Thyroid gland (tissue), 4 donors: Measurements from ENCODE around the gene TBC1D24. TPM values are rescaled to one million over a fixed set of nuclear protein-coding genes. Genes with fewer than 3 reads are reported as not detected.
"Not testable (repeated sequence)": the region's sequence is repeated elsewhere in the genome, so short reads cannot be mapped to it uniquely, and the experiment has no call there.

Source experiments
- DNase-seq, 2 donors: peaks; one replicate each; pipeline ENCODE4 v3.0.0-alpha.2; 2019
- H3K27ac ChIP-seq, 3 donors: fragments of 200-600 bp; sonication (generic); 1 replicate in 2 of 3; 2 replicates in 1 of 3; pipeline ENCODE4 v1.5.1; 2016 to 2019; ENCODE audit warnings: mild to moderate bottlenecking in 1 of 3, moderate library complexity in 1 of 3
- H3K27me3 ChIP-seq: fragments of 200-600 bp; sonication (generic); one replicate; pipeline ENCODE4 v1.5.1; 2019
- H3K36me3 ChIP-seq, 2 donors: fragments of 200-600 bp; sonication (generic); one replicate each; pipeline ENCODE4 v1.5.1; 2016 to 2019
- H3K4me1 ChIP-seq, 2 donors: fragments of 200-600 bp; sonication (generic); one replicate each; pipeline ENCODE4 v1.5.1; 2017 to 2019
- H3K4me3 ChIP-seq, 3 donors: fragments of 200-600 bp; sonication (generic); replicated peaks in 1 of 3; 1 replicate in 2 of 3; 2 replicates in 1 of 3; pipeline ENCODE4 v1.5.1; 2016; ENCODE audit warnings: mild to moderate bottlenecking in 1 of 3
- H3K9me3 ChIP-seq: fragments of 200-600 bp; sonication (generic); one replicate; pipeline ENCODE4 v1.5.1; 2017
- WGBS, 2 donors: methylation state at CpG; one replicate each; pipeline ENCODE4 v1.1.5; 2017; 5-methylcytosine and 5-hydroxymethylcytosine counted together
- intact Hi-C: fragments of 100-400 bp; cut with DNase I; formaldehyde crosslinking; loops from one replicate; pipeline ENCODE4 v1.15.1; 2023
- microRNA counts, 2 donors: library from miRNA; unstranded; fragments of <30 nt; microRNA quantifications; one replicate each; lab custom pipeline; 2016 to 2017
- microRNA-seq: library from miRNA; unstranded; fragments of <30 nt; microRNA quantifications from one replicate; pipeline ENCODE4, GENCODE V29; 2016
- small RNA-seq: library from RNA; depleted of rRNA; stranded (forward); fragments of <200 nt; gene quantifications from one replicate; pipeline ENCODE3, GENCODE V24; 2016
- total RNA-seq, 4 donors: library from RNA; depleted of rRNA; stranded (reverse); fragments of >200 nt; gene quantifications; one replicate each; pipeline ENCODE4 v1.2.3, GENCODE V29; 2016

The TBC1D24 gene
- total RNA-seq, 4 donors from 2014 or later: 15.9 to 32.3 (median 21.8) TPM

GRCh38 chr16:2551420-2551889, 76.5 kb downstream of the TBC1D24 start:
- peak overlapping the region in 1 of 3 donors; percentile 49 for H3K27ac ChIP-seq
- WGBS, 2 donors: 46 to 58% methylated on average over 14 to 16 of the region's 17 CpGs

GRCh38 chr16:2554709-2555425, 79.9 kb downstream of the TBC1D24 start:
- DNase-seq, H3K4me1 ChIP-seq, H3K27me3 ChIP-seq, H3K9me3 ChIP-seq, intact Hi-C loops, H3K27ac ChIP-seq, H3K36me3 ChIP-seq, H3K4me3 ChIP-seq: not testable (repeated sequence)
- WGBS, 2 donors: no CpG with 5 or more reads among the region's 13 CpGs

More at GRCh38 chr16:2551420-2551889, 76.5 kb downstream of the TBC1D24 start:
- H3K9me3 ChIP-seq, H3K36me3 ChIP-seq, H3K4me1 ChIP-seq, DNase-seq, H3K27me3 ChIP-seq, H3K4me3 ChIP-seq, intact Hi-C loops: not testable (repeated sequence)

MicroRNAs encoded within 50 kb of the gene (microRNA counts, 767-probe panel; counts per million panel counts)
- 0 counts per million in 2 donors for microRNA hsa-miR-3178 (lab: Ali Mortazavi, UCI)

Small RNA genes lying within 50 kb of the gene (microRNA-seq; reads per million reads assigned to microRNA genes)
- gene MIR3178 (not detected), gene MIR6767 (not detected), gene MIR6768 (not detected)

Small RNA genes lying within 50 kb of the gene (small RNA-seq; reads per million reads assigned to genes)
- not detected for gene AC093525.1
- not detected for gene MIR3178
- gene MIR6768: not detected

Other genes starting within 250 kb of the TBC1D24 start
- gene DNASE1L2, start 238.7 kb upstream of the TBC1D24 start, total RNA-seq: 1 to 10 TPM in 3 of 4 donors, under 1 TPM in 1; 0.88 to 4.5 (median 1.4) TPM
- 100 to 1,000 TPM; 104 to 208 (median 169) TPM for gene ECI1, start 223.5 kb upstream of the TBC1D24 start, total RNA-seq
- 100 to 1,000 TPM; 127 to 158 (median 141) TPM for gene RNPS1, start 207.0 kb upstream of the TBC1D24 start, total RNA-seq
- 10 to 100 TPM; 36.5 to 66.7 (median 60.4) TPM for gene ABCA3, start 134.4 kb upstream of the TBC1D24 start, total RNA-seq
- gene CCNF, start 45.7 kb upstream of the TBC1D24 start, total RNA-seq: 1 to 10 TPM; 1.2 to 2.5 (median 1.8) TPM
- gene TEDC2, start 15.0 kb upstream of the TBC1D24 start, total RNA-seq: under 1 TPM in 2 of 4 donors, not detected in 2; 0.83 to 0.96 TPM
- under 1 TPM in 3 of 4 donors, not detected in 1; 0.13 to 0.63 (median 0.56) TPM for gene NTN3, start 3.8 kb upstream of the TBC1D24 start, total RNA-seq
- 10 to 100 TPM; 33.1 to 62.1 (median 36.3) TPM for gene ATP6V0C, start 38.8 kb downstream of the TBC1D24 start, total RNA-seq
- 10 to 100 TPM; 32.6 to 43.5 (median 37.9) TPM for gene AMDHD2, start 45.2 kb downstream of the TBC1D24 start, total RNA-seq
- gene CEMP1, start 56.3 kb downstream of the TBC1D24 start, total RNA-seq: 1 to 10 TPM; 3.6 to 7.8 (median 3.6) TPM
- 10 to 100 TPM; 33.3 to 89.0 (median 39.5) TPM for gene PDPK1, start 62.9 kb downstream of the TBC1D24 start, total RNA-seq
- gene KCTD5, start 207.4 kb downstream of the TBC1D24 start, total RNA-seq: 10 to 100 TPM in 3 of 4 donors, 1 to 10 TPM in 1; 8.6 to 23.3 (median 15.1) TPM
- 1 to 10 TPM in 3 of 4 donors, not detected in 1; 1.1 to 1.5 (median 1.1) TPM for gene PRSS27, start 245.1 kb downstream of the TBC1D24 start, total RNA-seq